Activated CD4-positive, alpha-beta memory T cell treated with anti-CD3 and anti-CD28 coated beads for 36 hours (primary cell): Measurements from ENCODE around the gene GMDS. TPM values are rescaled to one million over a fixed set of nuclear protein-coding genes. Genes with fewer than 3 reads are reported as not detected.

Experiments
- CTCF ChIA-PET: fragments of 350-600 bp; sonication (Branson Sonifier 250); formaldehyde crosslinking; loops from one replicate; lab custom pipeline; 2021; ENCODE audit warnings: antibody characterized with exemption, inconsistent platforms; lab: Charles Lee
- POLR2A ChIA-PET: fragments of 350-600 bp; sonication (Branson Sonifier 250); formaldehyde crosslinking; loops from one replicate; lab custom pipeline; 2021; ENCODE audit warnings: antibody characterized with exemption; lab: Charles Lee
- DNase-seq: peaks from one replicate; pipeline ENCODE4 v3.0.0-alpha.2; 2020
- H3K27ac Mint-ChIP-seq: one replicate; pipeline ENCODE4 v1.8.0; 2021; ENCODE audit warnings: mixed read lengths
- H3K27me3 Mint-ChIP-seq: one replicate; pipeline ENCODE4 v1.8.0; 2021; ENCODE audit warnings: mixed read lengths
- H3K36me3 Mint-ChIP-seq: one replicate; pipeline ENCODE4 v1.8.0; 2021; ENCODE audit warnings: mixed read lengths
- H3K4me1 Mint-ChIP-seq: one replicate; pipeline ENCODE4 v1.8.0; 2021; ENCODE audit warnings: low read depth, mixed read lengths
- H3K4me3 Mint-ChIP-seq: one replicate; pipeline ENCODE4 v1.8.0; 2021; ENCODE audit warnings: mild to moderate bottlenecking, mixed read lengths
- H3K9me3 Mint-ChIP-seq: one replicate; pipeline ENCODE4 v1.8.0; 2021; ENCODE audit warnings: mixed read lengths
- intact Hi-C: fragments of 100-400 bp; cut with micrococcal nuclease; formaldehyde crosslinking; loops from one replicate; pipeline ENCODE4 v1.15.1; 2023
- total RNA-seq, 2 experiments: library from RNA; stranded (reverse); gene quantifications; one replicate each; pipeline ENCODE4 v1.2.3, GENCODE V29; 2021

The GMDS gene
- total RNA-seq, 2 experiments from 2014 or later = 34.7 to 36.4 TPM

- H3K9me3 Mint-ChIP-seq = no peaks in the 10 kb centered on the region
- no peaks in the 10 kb centered on the region for H3K27me3 Mint-ChIP-seq
- intact Hi-C loops = no loop called here
- no peaks in the 10 kb centered on the region for H3K36me3 Mint-ChIP-seq
- H3K4me3 Mint-ChIP-seq = no peak overlapping the region
- DNase-seq = no peak
- CTCF ChIA-PET = interaction anchor here (0.9 kb wide), 1 partner anchor 54 kb away, joined by 3 read pairs; no protein-coding TSS in a partner anchor
- no peak overlapping the region for H3K27ac Mint-ChIP-seq
- POLR2A ChIA-PET = no interaction called here
- H3K4me1 Mint-ChIP-seq = no peaks in the 10 kb centered on the region
These were observed 103.6 kb downstream of the GMDS start for GRCh38 chr6:2141644-2142290.

- ChIA-PET POLR2A (no interaction called here), CTCF (interaction anchor here (0.6 kb wide), 1 partner anchor 72 kb away, joined by 3 read pairs; no protein-coding TSS in a partner anchor)
- intact Hi-C loops = no loop called here
- no peak for DNase-seq
- H3K27me3 Mint-ChIP-seq = no peaks in the 10 kb centered on the region
- H3K4me3 Mint-ChIP-seq = no peak overlapping the region
- H3K9me3 Mint-ChIP-seq = no peaks in the 10 kb centered on the region
- no peaks in the 10 kb centered on the region for H3K36me3 Mint-ChIP-seq
- H3K4me1 Mint-ChIP-seq = no peaks in the 10 kb centered on the region
- no peak overlapping the region for H3K27ac Mint-ChIP-seq
These were observed 104.8 kb downstream of the GMDS start for GRCh38 chr6:2140438-2141128.

- no peak overlapping the region for H3K4me3 Mint-ChIP-seq
- no peaks in the 10 kb centered on the region for H3K36me3 Mint-ChIP-seq
- POLR2A ChIA-PET = no interaction called here
- no peaks in the 10 kb centered on the region for H3K4me1 Mint-ChIP-seq
- H3K27me3 Mint-ChIP-seq = no peaks in the 10 kb centered on the region
- no peak for DNase-seq
- H3K9me3 Mint-ChIP-seq = no peaks in the 10 kb centered on the region
- CTCF ChIA-PET = no interaction called here
- intact Hi-C loops = no loop called here
- H3K27ac Mint-ChIP-seq = no peak overlapping the region
These were observed 110.0 kb downstream of the GMDS start for GRCh38 chr6:2135401-2135800.

GRCh38 chr6:2134554-2134953 lies 110.9 kb downstream of the GMDS start:
- Mint-ChIP-seq H3K9me3 (no peaks in the 10 kb centered on the region), H3K27ac (no peak overlapping the region), H3K4me1 (peaks cover 2% of the 10 kb centered on the region), H3K27me3 (no peaks in the 10 kb centered on the region), H3K36me3 (no peaks in the 10 kb centered on the region), H3K4me3 (no peak overlapping the region)
- ChIA-PET POLR2A (no interaction called here), CTCF (no interaction called here)
- DNase-seq = no peak
- intact Hi-C loops = no loop called here

GRCh38 chr6:2133716-2134310 lies 111.6 kb downstream of the GMDS start:
- ChIA-PET CTCF (no interaction called here), POLR2A (no interaction called here)
- Mint-ChIP-seq H3K27me3 (no peaks in the 10 kb centered on the region), H3K4me1 (peaks cover 10% of the 10 kb centered on the region), H3K27ac (no peak overlapping the region), H3K4me3 (no peak overlapping the region), H3K9me3 (no peaks in the 10 kb centered on the region), H3K36me3 (no peaks in the 10 kb centered on the region)
- intact Hi-C loops = no loop called here
- DNase-seq = no peak

- POLR2A ChIA-PET = no interaction called here
These were observed 112.5 kb downstream of the GMDS start for GRCh38 chr6:2132916-2133315.

GRCh38 chr6:2132416-2132815 lies 113.0 kb downstream of the GMDS start:
- intact Hi-C loops = no loop called here
- Mint-ChIP-seq H3K4me1 (peaks cover 21% of the 10 kb centered on the region), H3K27ac (no peak overlapping the region), H3K9me3 (no peaks in the 10 kb centered on the region), H3K4me3 (no peak overlapping the region), H3K36me3 (no peaks in the 10 kb centered on the region), H3K27me3 (no peaks in the 10 kb centered on the region)
- ChIA-PET CTCF (no interaction called here), POLR2A (no interaction called here)
- DNase-seq = no peak

More at GRCh38 chr6:2132916-2133315, 112.5 kb downstream of the GMDS start:
- no peak for DNase-seq
- no peak overlapping the region for H3K27ac Mint-ChIP-seq
- no peaks in the 10 kb centered on the region for H3K27me3 Mint-ChIP-seq
- peaks cover 16% of the 10 kb centered on the region for H3K4me1 Mint-ChIP-seq
- no peak overlapping the region for H3K4me3 Mint-ChIP-seq
- CTCF ChIA-PET = no interaction called here
- no peaks in the 10 kb centered on the region for H3K9me3 Mint-ChIP-seq
- intact Hi-C loops = no loop called here
- no peaks in the 10 kb centered on the region for H3K36me3 Mint-ChIP-seq

GRCh38 chr6:2129182-2129621 lies 116.2 kb downstream of the GMDS start:
- peaks cover 33% of the 10 kb centered on the region for H3K4me1 Mint-ChIP-seq
- DNase-seq = no peak
- H3K4me3 Mint-ChIP-seq = no peak overlapping the region
- no peak overlapping the region for H3K27ac Mint-ChIP-seq
- no peaks in the 10 kb centered on the region for H3K27me3 Mint-ChIP-seq
- ChIA-PET CTCF (no interaction called here), POLR2A (no interaction called here)
- no peaks in the 10 kb centered on the region for H3K9me3 Mint-ChIP-seq
- H3K36me3 Mint-ChIP-seq = no peaks in the 10 kb centered on the region
- intact Hi-C loops = loop anchor here (5.0 kb wide), 2 partner anchors 33 to 113 kb away; no protein-coding TSS in a partner anchor

GRCh38 chr6:2127484-2127911 lies 117.9 kb downstream of the GMDS start:
- Mint-ChIP-seq H3K4me3 (no peak overlapping the region), H3K36me3 (peaks cover 5% of the 10 kb centered on the region), H3K27ac (peak overlapping the region; percentile 33), H3K27me3 (no peaks in the 10 kb centered on the region), H3K4me1 (peaks cover 33% of the 10 kb centered on the region), H3K9me3 (no peaks in the 10 kb centered on the region)
- DNase-seq = peak; percentile 73
- ChIA-PET CTCF (interaction anchor here (1.2 kb wide), 1 partner anchor 507 kb away, joined by 3 read pairs; no protein-coding TSS in a partner anchor), POLR2A (interaction anchor here (1.4 kb wide), 1 partner anchor 17 kb away, joined by 5 read pairs; no protein-coding TSS in a partner anchor)
- intact Hi-C loops = loop anchor here (1.0 to 5.0 kb wide), 3 partner anchors 16 to 115 kb away; no protein-coding TSS in a partner anchor

- no peak overlapping the region for H3K27ac Mint-ChIP-seq
- CTCF ChIA-PET = no interaction called here
These were observed 119.1 kb downstream of the GMDS start for GRCh38 chr6:2126351-2126750.

GRCh38 chr6:2125158-2125557 lies 120.2 kb downstream of the GMDS start:
- Mint-ChIP-seq H3K36me3 (peaks cover 11% of the 10 kb centered on the region), H3K27ac (no peak overlapping the region), H3K4me3 (no peak overlapping the region), H3K27me3 (no peaks in the 10 kb centered on the region), H3K9me3 (no peaks in the 10 kb centered on the region), H3K4me1 (peaks cover 33% of the 10 kb centered on the region)
- ChIA-PET CTCF (no interaction called here), POLR2A (no interaction called here)
- no peak for DNase-seq
- intact Hi-C loops = loop anchor here (5.0 kb wide), 2 partner anchors 37 to 117 kb away; no protein-coding TSS in a partner anchor

More at GRCh38 chr6:2126351-2126750, 119.1 kb downstream of the GMDS start:
- Mint-ChIP-seq H3K36me3 (peaks cover 8% of the 10 kb centered on the region), H3K4me1 (peaks cover 33% of the 10 kb centered on the region), H3K27me3 (no peaks in the 10 kb centered on the region), H3K4me3 (no peak overlapping the region), H3K9me3 (no peaks in the 10 kb centered on the region)
- DNase-seq = no peak
- intact Hi-C loops = loop anchor here (5.0 kb wide), 2 partner anchors 36 to 116 kb away; no protein-coding TSS in a partner anchor
- POLR2A ChIA-PET = no interaction called here

GRCh38 chr6:2124260-2124709 lies 121.1 kb downstream of the GMDS start:
- Mint-ChIP-seq H3K9me3 (no peaks in the 10 kb centered on the region), H3K27ac (no peak overlapping the region), H3K4me1 (peaks cover 28% of the 10 kb centered on the region), H3K27me3 (no peaks in the 10 kb centered on the region), H3K36me3 (peaks cover 11% of the 10 kb centered on the region), H3K4me3 (no peak overlapping the region)
- ChIA-PET POLR2A (no interaction called here), CTCF (no interaction called here)
- intact Hi-C loops = no loop called here
- DNase-seq = no peak
